B cell (primary cell): Measurements from ENCODE around the gene METTL8.

Experiments
- EZH2 ChIP-seq: IDR thresholded peaks from 2 replicates; pipeline ENCODE4 v1.6.1; 2012; ENCODE audit warnings: borderline replicate concordance, low read depth, mild to moderate bottlenecking, moderate library complexity, low read length; ENCODE audit not compliant: insufficient read depth, poor library complexity, severe bottlenecking
- TF ChIP-seq, protein P1 (sequence below): fragments of 200-600 bp; IDR thresholded peaks from one replicate; pipeline ENCODE4 v1.8.0; 2022; ENCODE audit warnings: antibody characterized with exemption, mild to moderate bottlenecking

GRCh38 chr2:171400395-171400794, 33.4 kb downstream of the METTL8 start:
- TF ChIP-seq, protein P1, sequence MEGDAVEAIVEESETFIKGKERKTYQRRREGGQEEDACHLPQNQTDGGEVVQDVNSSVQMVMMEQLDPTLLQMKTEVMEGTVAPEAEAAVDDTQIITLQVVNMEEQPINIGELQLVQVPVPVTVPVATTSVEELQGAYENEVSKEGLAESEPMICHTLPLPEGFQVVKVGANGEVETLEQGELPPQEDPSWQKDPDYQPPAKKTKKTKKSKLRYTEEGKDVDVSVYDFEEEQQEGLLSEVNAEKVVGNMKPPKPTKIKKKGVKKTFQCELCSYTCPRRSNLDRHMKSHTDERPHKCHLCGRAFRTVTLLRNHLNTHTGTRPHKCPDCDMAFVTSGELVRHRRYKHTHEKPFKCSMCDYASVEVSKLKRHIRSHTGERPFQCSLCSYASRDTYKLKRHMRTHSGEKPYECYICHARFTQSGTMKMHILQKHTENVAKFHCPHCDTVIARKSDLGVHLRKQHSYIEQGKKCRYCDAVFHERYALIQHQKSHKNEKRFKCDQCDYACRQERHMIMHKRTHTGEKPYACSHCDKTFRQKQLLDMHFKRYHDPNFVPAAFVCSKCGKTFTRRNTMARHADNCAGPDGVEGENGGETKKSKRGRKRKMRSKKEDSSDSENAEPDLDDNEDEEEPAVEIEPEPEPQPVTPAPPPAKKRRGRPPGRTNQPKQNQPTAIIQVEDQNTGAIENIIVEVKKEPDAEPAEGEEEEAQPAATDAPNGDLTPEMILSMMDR, result no peak
- no peak for TF ChIP-seq EZH2
